ENCODE data around the gene ZMYM2.

DNA sequence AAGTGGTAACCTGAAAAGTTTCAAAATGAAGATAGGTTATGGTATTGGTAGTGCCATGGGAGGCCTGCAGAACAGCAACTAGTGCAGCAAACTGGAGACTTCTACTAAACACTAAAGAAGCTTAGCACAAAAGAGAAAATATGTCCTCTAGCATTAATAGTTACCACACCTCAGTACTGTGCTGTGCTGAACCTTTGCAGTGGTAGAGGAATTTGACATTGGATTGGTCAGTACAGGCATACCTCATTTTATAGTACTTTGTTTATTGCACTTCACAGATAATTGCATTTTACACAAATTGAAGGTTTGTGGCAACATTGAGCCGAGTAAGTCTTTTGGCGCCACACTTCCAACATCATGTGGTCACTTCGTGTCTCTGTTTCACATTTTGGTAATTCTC, 40.4 kb downstream of the ZMYM2 start:
- TF ChIP-seq, protein P1, sequence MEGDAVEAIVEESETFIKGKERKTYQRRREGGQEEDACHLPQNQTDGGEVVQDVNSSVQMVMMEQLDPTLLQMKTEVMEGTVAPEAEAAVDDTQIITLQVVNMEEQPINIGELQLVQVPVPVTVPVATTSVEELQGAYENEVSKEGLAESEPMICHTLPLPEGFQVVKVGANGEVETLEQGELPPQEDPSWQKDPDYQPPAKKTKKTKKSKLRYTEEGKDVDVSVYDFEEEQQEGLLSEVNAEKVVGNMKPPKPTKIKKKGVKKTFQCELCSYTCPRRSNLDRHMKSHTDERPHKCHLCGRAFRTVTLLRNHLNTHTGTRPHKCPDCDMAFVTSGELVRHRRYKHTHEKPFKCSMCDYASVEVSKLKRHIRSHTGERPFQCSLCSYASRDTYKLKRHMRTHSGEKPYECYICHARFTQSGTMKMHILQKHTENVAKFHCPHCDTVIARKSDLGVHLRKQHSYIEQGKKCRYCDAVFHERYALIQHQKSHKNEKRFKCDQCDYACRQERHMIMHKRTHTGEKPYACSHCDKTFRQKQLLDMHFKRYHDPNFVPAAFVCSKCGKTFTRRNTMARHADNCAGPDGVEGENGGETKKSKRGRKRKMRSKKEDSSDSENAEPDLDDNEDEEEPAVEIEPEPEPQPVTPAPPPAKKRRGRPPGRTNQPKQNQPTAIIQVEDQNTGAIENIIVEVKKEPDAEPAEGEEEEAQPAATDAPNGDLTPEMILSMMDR (conservative IDR thresholded peaks at IDR 0.05; ENCODE audit: low read length): no peak
- no peak for TF ChIP-seq EZH2phosphoT487 (IDR thresholded peaks at IDR 0.05; ENCODE audit: borderline replicate concordance)

All from Loucy (cell line).